CD4-positive, alpha-beta T cell treated with Interleukin-10 for 1 hour (primary cell): ENCODE measurements around the gene KBTBD4.
"Not testable (repeated sequence)": the region's sequence is repeated elsewhere in the genome, so short reads cannot be mapped to it uniquely, and the experiment has no call there.

Experiments used
- DNase-seq: peaks from one replicate; pipeline ENCODE4 v3.0.0-alpha.2; 2020

The KBTBD4 gene

DNA sequence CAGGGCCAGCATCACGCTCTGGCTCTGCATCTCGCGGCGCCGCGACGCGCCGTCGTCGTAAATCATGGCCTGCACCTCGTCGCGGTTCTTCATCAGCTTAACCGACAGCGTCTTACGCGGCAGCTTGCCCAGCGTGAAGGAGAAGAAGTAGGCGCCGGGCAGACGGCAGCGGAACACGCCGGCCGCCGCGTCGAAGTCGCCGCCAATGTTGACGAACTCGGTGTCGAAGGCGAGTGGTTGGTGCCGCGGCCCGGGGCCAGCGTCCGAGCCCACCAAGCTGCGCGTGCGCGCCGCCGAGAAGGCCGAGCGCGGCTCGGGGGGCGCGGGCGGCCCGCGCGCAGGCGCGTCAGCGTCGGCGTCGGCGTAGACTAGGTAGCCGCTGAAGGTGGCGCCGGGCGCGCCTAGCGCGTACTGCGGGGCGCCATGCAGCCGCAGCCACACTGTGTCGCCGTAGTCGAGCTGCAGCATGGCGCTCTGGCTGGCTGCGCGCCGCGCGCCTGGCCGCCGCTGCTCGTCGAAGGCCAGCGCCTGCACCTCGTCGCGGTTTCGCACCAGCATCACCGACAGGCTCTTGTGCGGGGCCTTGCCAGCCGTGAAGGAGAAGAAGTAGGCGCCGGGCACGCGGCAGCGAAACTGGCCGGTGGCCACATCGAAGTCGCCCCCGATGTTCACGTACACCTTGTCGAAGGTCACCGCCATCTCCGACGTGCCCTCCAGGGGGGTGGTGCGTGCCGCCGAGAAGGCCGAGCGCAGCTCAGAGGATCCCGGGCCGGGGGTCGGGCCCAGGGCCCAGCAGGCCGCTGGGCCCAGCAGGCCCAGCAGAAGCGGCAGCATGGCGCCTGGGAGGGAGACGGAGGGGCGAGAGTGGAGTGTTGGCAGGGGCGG, 11.4 kb upstream of the KBTBD4 start:
- no peak for DNase-seq

DNA sequence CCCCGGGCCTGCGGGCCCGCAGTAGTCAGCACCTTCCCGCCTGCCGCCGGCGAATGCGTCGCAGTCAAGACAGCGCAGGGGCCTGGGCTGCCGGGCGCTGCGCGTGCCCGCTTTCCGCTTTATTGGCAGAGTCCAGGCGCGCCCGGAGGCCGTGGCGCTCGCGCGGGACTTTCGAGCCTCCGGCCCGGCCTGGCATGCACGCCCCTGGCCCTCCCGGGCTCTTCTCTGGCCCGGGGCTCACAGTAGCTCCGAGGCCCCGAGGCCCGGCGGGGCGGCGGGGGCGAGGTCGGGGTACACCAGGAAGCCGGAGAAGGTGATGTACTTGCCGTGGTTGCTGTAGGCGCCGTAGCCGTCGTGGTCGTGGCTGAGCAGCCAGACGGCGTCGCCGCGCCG, 10.8 kb upstream of the KBTBD4 start:
- no peak for DNase-seq

DNA sequence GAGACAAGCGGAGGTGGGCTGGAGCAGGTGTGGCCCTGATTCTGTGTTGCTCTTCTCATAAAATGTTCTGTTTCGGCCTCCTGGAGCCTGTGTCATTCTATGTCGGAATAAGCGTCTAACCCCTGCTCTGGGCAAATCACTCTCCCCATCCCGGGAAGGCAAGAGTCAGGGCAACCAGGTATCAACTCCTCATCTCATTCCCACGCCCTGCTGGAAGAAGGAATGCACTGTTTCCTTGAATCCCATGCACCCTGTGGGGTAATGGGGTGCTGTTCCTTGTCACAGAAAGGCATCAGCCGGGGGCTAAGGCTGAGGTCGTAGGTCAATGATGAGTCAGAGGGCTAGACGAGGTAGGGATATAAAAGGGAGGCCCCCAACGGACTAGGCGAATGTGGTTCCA, 10.3 kb upstream of the KBTBD4 start:
- DNase-seq = no peak

DNA sequence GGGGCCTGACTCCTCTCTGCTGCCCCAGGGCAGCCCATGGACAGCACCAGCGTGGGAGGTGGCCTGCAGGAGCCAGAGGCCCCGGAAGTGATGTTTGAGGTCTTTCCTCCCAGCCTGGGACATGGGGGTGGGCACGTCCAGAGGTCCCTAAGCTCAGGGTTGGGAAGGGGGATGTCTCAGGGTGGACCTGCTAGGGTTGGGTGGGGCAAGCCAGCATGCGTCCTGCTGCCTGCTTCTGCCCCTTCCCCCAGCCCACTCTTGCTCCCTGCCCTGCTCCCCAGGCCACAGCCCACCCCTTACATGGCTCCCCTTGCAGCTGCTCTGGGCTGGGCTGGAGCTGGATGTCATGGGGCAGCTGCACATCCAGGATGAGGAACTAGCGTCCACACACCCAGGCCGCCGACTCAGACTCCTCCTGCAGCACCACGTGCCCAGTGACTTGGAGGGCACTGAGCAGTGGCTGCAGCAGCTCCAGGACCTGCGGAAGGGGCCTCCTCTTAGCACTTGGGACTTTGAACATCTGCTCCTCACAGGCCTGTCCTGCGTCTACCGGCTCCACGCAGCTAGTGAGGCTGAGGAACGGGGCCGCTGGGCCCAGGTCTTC, 9.1 kb upstream of the KBTBD4 start:
- no peak for DNase-seq

DNA sequence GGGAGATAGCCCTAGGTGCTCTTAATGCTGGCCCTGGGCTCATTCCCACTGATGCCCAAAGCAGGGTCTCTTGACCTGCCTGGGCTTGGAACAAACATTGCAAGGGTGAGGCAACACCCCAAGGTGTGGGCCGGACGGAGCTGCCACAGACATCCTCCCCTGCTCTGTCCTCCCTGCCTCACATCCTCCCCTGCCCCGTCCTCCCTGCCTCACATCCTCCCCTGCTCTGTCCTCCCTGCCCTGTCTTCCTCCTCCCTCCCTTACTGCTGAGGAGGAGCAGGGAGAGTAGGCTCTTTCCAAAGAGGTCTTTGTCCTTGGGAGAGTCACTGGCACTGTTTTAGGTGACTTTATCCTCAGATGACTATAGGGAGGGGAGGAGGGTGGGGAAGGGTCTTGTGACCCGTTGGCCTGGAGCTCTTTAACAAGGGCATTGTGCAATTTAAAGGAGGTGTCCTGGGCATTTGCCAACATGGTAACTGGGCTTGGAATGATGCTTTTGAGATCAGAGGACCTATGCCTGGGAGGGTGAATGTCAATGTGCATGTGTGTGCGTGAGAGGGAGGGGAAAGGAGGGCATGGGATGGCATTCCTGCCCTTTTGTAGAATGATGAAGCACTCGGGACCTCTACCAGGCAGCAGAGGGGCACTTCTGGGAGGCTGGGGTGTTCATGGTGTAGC, 8.4 kb upstream of the KBTBD4 start:
- no peak for DNase-seq

DNA sequence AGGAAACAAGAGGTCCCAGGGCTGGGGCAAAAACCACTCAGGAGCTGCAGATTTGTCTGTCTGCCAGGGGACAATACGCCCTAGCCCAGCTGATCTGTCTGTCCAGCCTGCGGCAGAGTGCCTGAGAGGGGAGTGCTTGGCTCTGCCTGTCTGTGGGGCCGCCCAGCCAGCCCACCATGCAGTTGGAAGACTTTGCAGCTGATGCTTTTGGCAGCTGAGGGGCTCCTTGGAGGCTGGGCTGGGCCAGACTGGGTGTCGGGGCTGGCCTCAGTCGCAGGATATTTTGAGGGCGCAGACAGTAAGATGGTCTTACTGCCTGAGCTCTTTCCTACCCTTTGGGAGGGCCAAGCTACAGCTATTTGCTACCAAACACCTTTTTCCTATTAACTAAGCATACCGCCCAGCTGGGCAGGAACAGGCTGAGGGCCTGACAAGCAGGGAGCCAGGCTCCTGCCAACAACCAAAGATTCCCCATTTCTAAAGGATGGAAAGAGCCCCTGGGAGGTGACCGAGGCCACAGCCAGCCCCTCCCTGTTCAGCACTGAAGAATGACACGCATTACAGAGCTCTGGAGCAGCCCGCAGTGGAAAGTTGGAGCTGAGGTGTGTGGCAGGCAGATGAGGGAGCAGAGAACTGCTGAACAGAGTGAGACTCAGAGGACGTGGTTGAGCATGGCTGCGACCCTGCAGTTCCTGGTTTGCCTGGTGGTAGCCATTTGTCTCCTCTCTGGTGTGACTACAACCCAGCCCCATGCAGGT, 7.5 kb upstream of the KBTBD4 start, which contains the start of gene FAM180B:
TSS of gene FAM180B (plus strand) at position 581 of the 758 bp plus-strand sequence. CDS start at position 672, 91 bp downstream.
- no peak for DNase-seq

DNA sequence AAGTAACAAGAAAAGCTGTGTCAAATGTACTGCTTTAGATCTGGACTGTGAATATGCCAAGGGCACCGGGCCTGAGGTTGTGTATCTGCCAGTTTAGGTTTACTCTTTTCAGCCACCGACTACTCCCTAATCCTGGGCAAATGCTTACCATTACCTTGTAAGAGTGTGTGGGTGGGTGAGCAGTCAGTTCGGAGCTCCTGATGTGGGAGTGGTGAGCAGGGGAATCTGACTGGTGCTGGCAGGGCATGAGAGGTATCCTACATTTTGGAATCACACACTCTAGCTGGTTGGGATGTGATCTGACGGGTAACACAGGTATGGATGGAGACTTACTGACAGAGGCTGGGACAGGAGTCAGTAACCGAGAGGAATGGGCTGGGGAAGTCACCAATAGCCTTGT, 5.1 kb upstream of the KBTBD4 start:
- no peak for DNase-seq

DNA sequence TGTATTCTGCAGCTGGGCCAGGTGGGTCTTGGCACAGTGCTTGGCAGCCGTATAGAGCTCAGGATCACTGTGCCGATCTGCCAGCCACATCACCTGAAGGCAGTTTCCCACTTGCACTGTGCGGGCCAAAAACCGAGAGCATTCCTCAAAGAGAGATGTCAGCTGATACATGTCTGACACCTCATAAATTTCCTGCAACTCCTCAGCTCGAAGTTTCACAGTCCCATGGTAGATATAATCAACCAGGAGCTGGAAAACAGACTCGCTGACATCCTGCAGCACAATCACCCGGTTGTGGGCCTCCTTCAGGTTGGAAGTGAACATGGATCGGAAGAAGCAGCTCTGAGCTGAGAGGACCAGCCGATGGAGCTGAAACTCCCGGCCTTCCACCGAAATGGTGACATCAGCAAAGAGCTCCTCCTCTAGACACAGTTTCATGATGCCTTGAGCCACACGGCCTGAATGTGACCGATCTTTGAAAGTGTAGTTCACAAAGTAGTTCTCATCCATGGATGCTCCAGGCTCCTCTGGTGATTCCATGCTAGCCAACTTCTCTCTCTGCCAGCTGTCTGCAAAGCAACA, 1.2 kb downstream of the KBTBD4 start:
- DNase-seq = no peak

DNA sequence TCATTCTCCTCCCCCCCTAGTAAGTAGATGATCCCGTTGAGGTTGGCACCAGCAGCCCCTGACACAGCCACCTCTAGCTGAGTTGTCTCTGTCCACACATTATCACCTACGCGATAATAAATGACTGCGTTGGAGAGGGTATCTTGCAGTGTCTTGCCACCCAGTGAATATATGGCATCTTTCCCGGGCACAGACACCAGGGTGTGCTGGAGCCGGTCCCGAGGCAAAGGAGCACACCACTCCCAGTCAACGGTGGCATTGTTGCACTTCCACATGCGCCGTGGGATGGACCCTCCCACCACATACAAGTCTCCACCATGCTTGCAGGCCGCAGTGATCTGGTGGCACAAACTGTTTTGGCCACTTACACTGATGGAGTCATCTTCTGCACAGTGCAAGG, 5.4 kb downstream of the KBTBD4 start:
- no peak for DNase-seq

DNA sequence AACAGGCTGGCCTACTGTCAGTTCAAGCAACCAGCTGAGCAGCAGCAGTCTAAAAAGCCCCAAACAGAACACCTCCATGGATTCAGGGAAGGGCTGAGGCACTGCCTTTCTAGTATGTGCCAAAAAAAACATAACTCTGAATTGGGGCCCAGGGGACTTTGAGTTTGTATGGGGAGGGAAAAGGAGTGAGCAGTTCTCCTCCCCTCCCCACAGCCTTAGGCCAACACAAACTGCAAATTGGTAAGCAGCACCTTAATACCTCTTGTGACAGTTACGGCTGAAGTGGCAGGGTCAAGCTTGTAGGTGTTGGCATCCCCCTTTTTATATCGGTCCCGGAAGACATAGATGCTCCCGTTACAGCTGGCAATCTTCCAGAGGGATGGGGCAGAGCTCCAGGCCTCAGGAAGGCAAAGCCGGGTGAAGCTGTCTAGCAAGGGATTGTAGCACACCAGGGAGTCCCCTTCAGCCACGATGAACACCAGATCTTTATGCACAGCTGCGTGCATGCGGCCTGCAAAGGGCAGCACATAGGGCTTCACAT, 6.0 kb downstream of the KBTBD4 start:
- no peak for DNase-seq

DNA sequence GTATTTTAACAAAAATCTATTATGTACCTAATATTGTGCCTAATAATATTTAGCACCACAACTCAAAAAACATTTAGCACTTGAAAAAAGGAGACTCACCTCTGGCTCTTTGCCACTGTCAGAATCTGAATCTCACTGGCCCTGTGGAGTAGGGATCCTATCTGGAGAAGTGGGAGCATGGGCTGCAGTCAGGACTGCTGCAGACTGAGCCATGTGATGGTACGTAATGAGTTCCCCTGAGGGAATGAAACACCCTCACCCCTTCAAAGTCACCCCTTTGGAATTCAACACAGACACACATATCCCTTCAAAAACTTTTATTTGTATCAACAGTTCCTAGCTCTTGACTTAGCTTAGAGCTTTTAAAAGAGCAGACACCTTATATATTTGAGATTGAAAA, 6.9 kb downstream of the KBTBD4 start:
- no peak for DNase-seq

DNA sequence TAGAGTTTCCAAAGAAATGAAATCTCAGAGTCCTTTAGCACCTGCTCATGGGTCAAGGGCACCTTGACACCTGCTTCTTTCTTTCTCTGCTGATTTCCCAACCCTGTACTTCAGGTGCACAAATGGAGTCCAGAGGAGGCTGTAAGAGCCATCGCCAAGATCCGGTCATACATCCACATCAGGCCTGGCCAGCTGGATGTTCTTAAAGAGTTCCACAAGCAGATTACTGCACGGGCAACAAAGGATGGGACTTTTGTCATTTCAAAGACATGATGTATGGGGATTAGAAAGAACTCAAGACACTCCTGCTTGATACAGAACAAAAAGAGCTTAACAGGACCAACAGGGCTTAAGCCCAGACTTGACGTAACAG, 7.4 kb downstream of the KBTBD4 start:
- DNase-seq = no peak

DNA sequence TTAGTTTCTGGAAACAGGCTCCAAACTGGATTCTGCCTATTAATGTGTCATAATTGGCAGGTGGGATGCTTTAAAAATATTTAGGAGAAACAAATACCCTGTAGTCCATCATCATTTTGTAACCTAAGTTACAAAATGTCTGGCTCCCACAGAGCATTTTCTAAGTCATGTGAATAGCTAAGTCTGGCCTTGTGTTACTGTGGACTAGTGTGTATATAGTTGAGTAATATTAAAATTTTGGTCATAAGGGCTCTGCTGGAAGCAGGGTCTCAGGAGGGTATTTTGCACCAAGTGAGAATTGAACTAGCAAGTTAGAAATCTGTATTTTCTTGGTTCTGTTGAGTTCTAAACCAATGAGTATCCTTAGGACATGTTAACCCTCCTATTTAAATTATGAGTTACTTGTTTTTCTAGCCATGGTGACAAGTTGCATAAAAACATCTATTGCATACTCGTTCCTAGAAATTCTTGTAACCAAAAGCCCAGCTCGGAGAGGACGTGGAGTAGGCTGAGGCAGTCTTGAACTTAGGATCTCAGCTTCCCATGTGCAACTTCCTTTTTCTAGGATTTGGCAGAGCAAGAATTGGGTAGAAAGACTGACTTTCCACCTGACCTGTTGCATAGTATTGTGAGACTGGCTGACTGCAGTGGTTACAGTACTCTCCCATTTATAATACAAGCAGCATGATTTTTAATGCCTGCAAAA, 8.0 kb downstream of the KBTBD4 start:
- DNase-seq = no peak

DNA sequence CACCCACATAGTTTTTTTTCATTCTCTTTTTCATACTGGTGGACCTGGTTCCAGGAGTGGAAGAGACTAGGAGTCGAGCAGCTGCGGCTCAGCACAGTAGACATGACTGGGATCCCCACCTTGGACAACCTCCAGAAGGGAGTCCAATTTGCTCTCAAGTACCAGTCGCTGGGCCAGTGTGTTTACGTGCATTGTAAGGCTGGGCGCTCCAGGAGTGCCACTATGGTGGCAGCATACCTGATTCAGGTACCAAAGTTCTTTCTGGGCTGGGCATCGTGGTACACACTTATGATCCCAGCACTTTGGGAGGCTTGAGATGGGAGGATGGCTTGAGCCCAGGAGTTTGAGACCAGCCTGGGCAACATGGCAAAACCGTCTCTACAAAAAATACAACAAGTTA, 9.1 kb downstream of the KBTBD4 start:
- DNase-seq = no peak

DNA sequence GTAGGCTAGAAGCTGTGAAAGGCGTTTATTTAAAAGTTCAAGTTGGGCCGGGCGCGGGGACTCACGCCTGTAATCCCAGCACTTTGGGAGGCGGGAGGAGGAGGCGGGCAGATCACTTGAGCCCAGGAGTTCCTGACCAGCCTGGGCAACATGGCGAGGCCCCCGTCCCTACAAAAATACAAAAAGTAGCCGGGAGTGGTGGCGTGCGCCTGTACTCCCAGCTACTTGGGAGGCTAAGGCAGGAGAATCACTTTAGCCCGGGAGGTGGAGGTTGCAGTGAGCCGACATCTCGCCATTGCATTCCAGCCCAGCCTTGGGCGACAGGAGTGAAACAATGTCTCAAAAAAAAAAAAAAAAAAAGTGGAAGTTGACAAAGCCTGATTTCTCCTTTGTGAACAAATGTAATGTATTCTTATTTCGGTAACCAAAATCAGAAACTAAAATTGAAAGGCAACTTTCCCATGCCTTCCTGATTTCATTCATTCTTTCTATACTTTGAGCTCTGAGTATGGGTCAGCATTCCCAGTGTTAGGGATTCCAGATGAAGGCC, 12.5 kb downstream of the KBTBD4 start:
- no peak for DNase-seq

DNA sequence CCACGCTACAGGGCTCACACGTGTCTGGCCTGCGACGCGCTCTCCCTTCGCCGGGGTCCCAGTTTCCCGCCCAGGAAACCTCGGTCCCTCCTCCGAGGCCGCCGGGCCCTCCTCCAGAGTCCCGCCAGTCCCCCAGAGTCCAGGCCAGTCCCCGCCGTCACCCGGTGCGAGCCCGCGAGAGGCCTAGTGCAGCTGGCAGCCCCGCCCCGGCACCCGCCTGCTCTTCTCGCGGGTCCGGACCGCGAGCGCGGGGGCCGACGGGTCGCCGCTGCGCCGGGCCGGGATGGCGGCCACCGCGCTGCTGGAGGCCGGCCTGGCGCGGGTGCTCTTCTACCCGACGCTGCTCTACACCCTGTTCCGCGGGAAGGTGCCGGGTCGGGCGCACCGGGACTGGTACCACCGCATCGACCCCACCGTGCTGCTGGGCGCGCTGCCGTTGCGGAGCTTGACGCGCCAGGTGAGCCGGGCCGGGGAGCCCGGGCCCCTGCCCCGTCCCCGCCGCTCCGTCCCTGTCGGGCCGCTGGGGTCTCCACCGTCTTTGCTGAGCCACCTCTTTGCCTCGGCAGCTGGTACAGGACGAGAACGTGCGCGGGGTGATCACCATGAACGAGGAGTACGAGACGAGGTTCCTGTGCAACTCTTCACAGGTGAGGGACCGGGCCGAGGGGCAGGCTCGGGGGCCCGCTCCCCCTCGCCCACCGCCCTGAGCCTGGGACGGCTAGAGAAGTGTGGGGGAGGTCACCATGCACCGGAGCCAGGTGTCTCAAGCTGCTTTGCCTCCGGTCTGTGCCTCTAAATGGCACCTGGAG, 13.2 kb downstream of the KBTBD4 start, which contains the start of gene PTPMT1:
TSS of gene PTPMT1 (plus strand) at position 260 of the 809 bp plus-strand sequence. CDS start at position 284, 24 bp downstream.
- peak; percentile 70 for DNase-seq

DNA sequence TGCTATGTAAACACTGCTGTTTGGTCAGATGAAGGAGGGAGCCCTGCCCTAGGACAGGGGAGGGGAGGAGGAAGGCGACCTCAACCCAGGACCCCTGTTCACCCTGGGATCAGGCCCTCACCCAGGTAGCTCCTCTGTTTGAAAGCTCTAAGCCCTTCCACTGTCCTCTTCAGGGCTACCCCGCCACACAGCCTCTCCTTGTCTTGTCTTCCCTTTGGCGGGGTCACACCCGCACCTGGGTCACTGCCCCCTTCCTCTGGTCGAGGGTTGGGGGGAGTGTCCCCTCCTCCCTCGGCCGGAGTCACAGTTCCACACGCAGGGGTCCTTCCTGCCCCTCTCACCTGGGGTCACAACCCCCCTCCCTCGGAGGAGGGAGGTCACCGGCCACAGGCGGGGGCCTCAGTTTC, 13.8 kb downstream of the KBTBD4 start:
- no peak for DNase-seq

DNA sequence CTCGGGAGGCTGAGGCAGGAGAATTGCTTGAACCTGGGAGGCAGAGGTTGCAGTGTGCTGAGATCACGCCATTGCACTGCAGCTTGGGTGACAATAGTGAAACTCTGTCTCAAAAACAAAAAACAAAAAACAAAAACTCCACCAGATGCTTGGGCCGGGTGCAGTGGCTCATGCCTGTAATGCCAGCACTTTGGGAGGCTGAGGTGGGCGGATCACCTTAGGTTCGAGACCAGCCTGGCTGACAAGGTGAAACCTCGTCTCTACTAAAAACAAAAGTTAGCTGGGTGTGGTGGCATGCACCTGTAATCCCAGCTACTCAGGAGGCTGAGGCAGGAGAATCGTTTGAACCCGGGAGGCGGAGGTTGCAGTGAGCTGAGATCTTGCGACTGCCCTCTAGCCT, 14.4 kb downstream of the KBTBD4 start:
- DNase-seq = not testable (repeated sequence)

DNA sequence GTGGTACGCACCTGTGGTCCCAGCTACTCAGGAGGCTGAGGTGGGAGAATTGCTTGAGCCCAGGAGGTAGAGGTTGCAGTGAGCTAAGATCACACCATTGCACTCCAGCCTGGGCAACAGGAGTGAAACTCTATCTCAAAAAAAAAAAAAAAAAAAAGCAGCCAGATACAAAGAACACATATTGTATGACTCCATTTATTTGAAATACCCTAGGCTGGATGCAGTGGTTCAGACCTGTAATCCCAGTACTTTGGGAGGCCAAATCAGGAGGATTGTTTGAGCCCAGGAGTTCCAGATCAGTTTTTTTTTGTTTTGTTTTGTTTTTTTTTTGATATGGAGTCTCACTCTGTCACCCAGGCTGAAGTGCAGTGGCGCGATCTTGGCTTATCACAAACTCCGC, 16.4 kb downstream of the KBTBD4 start:
- not testable (repeated sequence) for DNase-seq

DNA sequence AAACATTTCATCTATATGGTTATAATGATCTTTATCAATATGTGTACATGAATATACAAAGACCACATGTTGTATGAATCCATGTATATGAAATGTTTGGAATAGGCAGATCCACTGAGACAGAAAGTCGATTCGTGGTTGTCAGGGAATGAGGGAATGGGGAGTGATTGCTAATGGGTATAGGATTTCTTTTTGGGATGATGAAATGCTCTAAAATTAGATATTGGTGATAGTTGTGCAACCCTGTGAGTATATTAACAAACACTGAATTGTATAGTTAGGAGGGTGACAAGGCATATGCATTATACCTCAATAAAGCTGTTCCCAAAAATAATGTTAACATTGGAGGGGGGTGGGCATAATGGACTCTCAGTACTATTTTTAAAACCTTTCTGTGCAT, 18.3 kb downstream of the KBTBD4 start:
- no peak for DNase-seq
